ENCODE results near the gene PARP8.

Gene PARP8

GRCh38 chr5:50725800-50726474 lies 59.5 kb downstream of the PARP8 start:
- no peak overlapping the region for H3K4me3 ChIP-seq (ENCODE audit: low read length)
- no peak for DNase-seq (ENCODE audit: low read depth, low spot score)
- H3K27ac ChIP-seq (ENCODE audit: low read length): no peak overlapping the region
- WGBS (ENCODE audit: insufficient coverage, insufficient read length): no CpG with 5 or more reads among the region's 7 CpGs
- no peaks in the 10 kb centered on the region for H3K36me3 ChIP-seq (ENCODE audit: control insufficient read depth, insufficient read depth, low read length)
- H3K27me3 ChIP-seq (ENCODE audit: control insufficient read depth, insufficient read depth, low read length): no peaks in the 10 kb centered on the region
- H3K9me3 ChIP-seq (ENCODE audit: control insufficient read depth, insufficient read depth, low read length): no peaks in the 10 kb centered on the region
- H3K4me1 ChIP-seq (ENCODE audit: control insufficient read depth, insufficient read depth, low read length): no peaks in the 10 kb centered on the region

GRCh38 chr5:50726475-50727148 lies 60.2 kb downstream of the PARP8 start:
- no peak overlapping the region for H3K4me3 ChIP-seq (ENCODE audit: low read length)
- H3K36me3 ChIP-seq (ENCODE audit: control insufficient read depth, insufficient read depth, low read length): no peaks in the 10 kb centered on the region
- no peak for DNase-seq (ENCODE audit: low read depth, low spot score)
- no peaks in the 10 kb centered on the region for H3K27me3 ChIP-seq (ENCODE audit: control insufficient read depth, insufficient read depth, low read length)
- H3K4me1 ChIP-seq (ENCODE audit: control insufficient read depth, insufficient read depth, low read length): no peaks in the 10 kb centered on the region
- H3K27ac ChIP-seq (ENCODE audit: low read length): no peak overlapping the region
- H3K9me3 ChIP-seq (ENCODE audit: control insufficient read depth, insufficient read depth, low read length): no peaks in the 10 kb centered on the region
- WGBS (ENCODE audit: insufficient coverage, insufficient read length): no CpG with 5 or more reads among the region's 3 CpGs

- Histone ChIP-seq H3K27me3 (ENCODE audit: control insufficient read depth, insufficient read depth, low read length) (no peaks in the 10 kb centered on the region), H3K36me3 (ENCODE audit: control insufficient read depth, insufficient read depth, low read length) (no peaks in the 10 kb centered on the region), H3K4me1 (ENCODE audit: control insufficient read depth, insufficient read depth, low read length) (no peaks in the 10 kb centered on the region), H3K4me3 (ENCODE audit: low read length) (no peak overlapping the region), H3K27ac (ENCODE audit: low read length) (no peak overlapping the region), H3K9me3 (ENCODE audit: control insufficient read depth, insufficient read depth, low read length) (no peaks in the 10 kb centered on the region)
- no peak for DNase-seq (ENCODE audit: low read depth, low spot score)
- no CpG with 5 or more reads among the region's 5 CpGs for WGBS (ENCODE audit: insufficient coverage, insufficient read length)
Measured at GRCh38 chr5:50727149-50727496, 60.7 kb downstream of the PARP8 start.

GRCh38 chr5:50727845-50728244 lies 61.4 kb downstream of the PARP8 start:
- WGBS (ENCODE audit: insufficient coverage, insufficient read length): no CpG with 5 or more reads among the region's 2 CpGs
- Histone ChIP-seq H3K4me3 (ENCODE audit: low read length) (no peak overlapping the region), H3K27me3 (ENCODE audit: control insufficient read depth, insufficient read depth, low read length) (no peaks in the 10 kb centered on the region), H3K27ac (ENCODE audit: low read length) (no peak overlapping the region), H3K9me3 (ENCODE audit: control insufficient read depth, insufficient read depth, low read length) (no peaks in the 10 kb centered on the region), H3K4me1 (ENCODE audit: control insufficient read depth, insufficient read depth, low read length) (no peaks in the 10 kb centered on the region), H3K36me3 (ENCODE audit: control insufficient read depth, insufficient read depth, low read length) (no peaks in the 10 kb centered on the region)
- DNase-seq (ENCODE audit: low read depth, low spot score): no peak

GRCh38 chr5:50730336-50730735 lies 63.9 kb downstream of the PARP8 start:
- Histone ChIP-seq H3K9me3 (ENCODE audit: control insufficient read depth, insufficient read depth, low read length) (no peaks in the 10 kb centered on the region), H3K27me3 (ENCODE audit: control insufficient read depth, insufficient read depth, low read length) (no peaks in the 10 kb centered on the region), H3K36me3 (ENCODE audit: control insufficient read depth, insufficient read depth, low read length) (no peaks in the 10 kb centered on the region), H3K27ac (ENCODE audit: low read length) (no peak overlapping the region), H3K4me1 (ENCODE audit: control insufficient read depth, insufficient read depth, low read length) (no peaks in the 10 kb centered on the region), H3K4me3 (ENCODE audit: low read length) (no peak overlapping the region)
- DNase-seq (ENCODE audit: low read depth, low spot score): no peak
- WGBS (ENCODE audit: insufficient coverage, insufficient read length): no CpG with 5 or more reads among the region's 5 CpGs

GRCh38 chr5:50730841-50731240 lies 64.4 kb downstream of the PARP8 start:
- no peak for DNase-seq (ENCODE audit: low read depth, low spot score)
- Histone ChIP-seq H3K9me3 (ENCODE audit: control insufficient read depth, insufficient read depth, low read length) (no peaks in the 10 kb centered on the region), H3K4me3 (ENCODE audit: low read length) (no peak overlapping the region), H3K4me1 (ENCODE audit: control insufficient read depth, insufficient read depth, low read length) (no peaks in the 10 kb centered on the region), H3K27me3 (ENCODE audit: control insufficient read depth, insufficient read depth, low read length) (no peaks in the 10 kb centered on the region), H3K27ac (ENCODE audit: low read length) (no peak overlapping the region), H3K36me3 (ENCODE audit: control insufficient read depth, insufficient read depth, low read length) (no peaks in the 10 kb centered on the region)
- no CpG with 5 or more reads among the region's 4 CpGs for WGBS (ENCODE audit: insufficient coverage, insufficient read length)

GRCh38 chr5:50733741-50734140 lies 67.3 kb downstream of the PARP8 start:
- Histone ChIP-seq H3K36me3 (ENCODE audit: control insufficient read depth, insufficient read depth, low read length) (no peaks in the 10 kb centered on the region), H3K4me3 (ENCODE audit: low read length) (no peak overlapping the region), H3K27me3 (ENCODE audit: control insufficient read depth, insufficient read depth, low read length) (no peaks in the 10 kb centered on the region), H3K9me3 (ENCODE audit: control insufficient read depth, insufficient read depth, low read length) (no peaks in the 10 kb centered on the region), H3K27ac (ENCODE audit: low read length) (no peak overlapping the region), H3K4me1 (ENCODE audit: control insufficient read depth, insufficient read depth, low read length) (no peaks in the 10 kb centered on the region)
- no CpG with 5 or more reads among the region's 3 CpGs for WGBS (ENCODE audit: insufficient coverage, insufficient read length)
- no peak for DNase-seq (ENCODE audit: low read depth, low spot score)

GRCh38 chr5:50738864-50739263 lies 72.4 kb downstream of the PARP8 start:
- WGBS (ENCODE audit: insufficient coverage, insufficient read length): no CpG with 5 or more reads among the region's 1 CpG
- no peaks in the 10 kb centered on the region for H3K27me3 ChIP-seq (ENCODE audit: control insufficient read depth, insufficient read depth, low read length)
- DNase-seq (ENCODE audit: low read depth, low spot score): no peak

GRCh38 chr5:50740832-50741231 lies 74.4 kb downstream of the PARP8 start:
- Histone ChIP-seq H3K36me3 (ENCODE audit: control insufficient read depth, insufficient read depth, low read length) (no peaks in the 10 kb centered on the region), H3K27ac (ENCODE audit: low read length) (no peak overlapping the region), H3K27me3 (ENCODE audit: control insufficient read depth, insufficient read depth, low read length) (no peaks in the 10 kb centered on the region), H3K4me1 (ENCODE audit: control insufficient read depth, insufficient read depth, low read length) (no peaks in the 10 kb centered on the region), H3K4me3 (ENCODE audit: low read length) (no peak overlapping the region), H3K9me3 (ENCODE audit: control insufficient read depth, insufficient read depth, low read length) (no peaks in the 10 kb centered on the region)
- no peak for DNase-seq (ENCODE audit: low read depth, low spot score)
- WGBS (ENCODE audit: insufficient coverage, insufficient read length): 100% methylated on average over 1 of the region's 4 CpGs

More at GRCh38 chr5:50738864-50739263, 72.4 kb downstream of the PARP8 start:
- H3K9me3 ChIP-seq (ENCODE audit: control insufficient read depth, insufficient read depth, low read length): no peaks in the 10 kb centered on the region
- no peaks in the 10 kb centered on the region for H3K4me1 ChIP-seq (ENCODE audit: control insufficient read depth, insufficient read depth, low read length)
- H3K36me3 ChIP-seq (ENCODE audit: control insufficient read depth, insufficient read depth, low read length): no peaks in the 10 kb centered on the region
- no peak overlapping the region for H3K4me3 ChIP-seq (ENCODE audit: low read length)
- H3K27ac ChIP-seq (ENCODE audit: low read length): no peak overlapping the region

GRCh38 chr5:50744776-50745175 lies 78.3 kb downstream of the PARP8 start:
- Histone ChIP-seq H3K9me3 (ENCODE audit: control insufficient read depth, insufficient read depth, low read length) (no peaks in the 10 kb centered on the region), H3K4me3 (ENCODE audit: low read length) (no peak overlapping the region), H3K36me3 (ENCODE audit: control insufficient read depth, insufficient read depth, low read length) (no peaks in the 10 kb centered on the region), H3K4me1 (ENCODE audit: control insufficient read depth, insufficient read depth, low read length) (no peaks in the 10 kb centered on the region), H3K27ac (ENCODE audit: low read length) (no peak overlapping the region), H3K27me3 (ENCODE audit: control insufficient read depth, insufficient read depth, low read length) (no peaks in the 10 kb centered on the region)
- no peak for DNase-seq (ENCODE audit: low read depth, low spot score)
- WGBS (ENCODE audit: insufficient coverage, insufficient read length): no CpG with 5 or more reads among the region's 2 CpGs
